PFSK-1 (cell line): Measurements from ENCODE around the gene BMP8B.

Source experiments
- POLR2AphosphoS5 ChIP-seq: IDR thresholded peaks from 2 replicates; pipeline ENCODE4 v1.6.1; 2012; ENCODE audit warnings: low read depth, mild to moderate bottlenecking, control low read depth, low read length, moderate library complexity
- SIN3A ChIP-seq: IDR thresholded peaks from 2 replicates; pipeline ENCODE4 v1.6.1; 2012; ENCODE audit warnings: mild to moderate bottlenecking, low read length, moderate library complexity, borderline replicate concordance; ENCODE audit not compliant: insufficient read depth
- TAF1 ChIP-seq: IDR thresholded peaks from 2 replicates; pipeline ENCODE4 v1.6.1; 2012; ENCODE audit warnings: low read length, control low read depth, borderline replicate concordance; ENCODE audit not compliant: insufficient read depth
- TF ChIP-seq, protein P1 (sequence below), 2 experiments: IDR thresholded peaks; 2 replicates each; pipeline versions ENCODE4 v1.6.1 to v1.8.0; 2011 to 2012; ENCODE audit warnings: low read depth in 2 of 2, low read length in 2 of 2, control low read depth in 1 of 2, inconsistent platforms in 1 of 2, mild to moderate bottlenecking in 1 of 2, moderate library complexity in 1 of 2; ENCODE audit not compliant: insufficient read depth in 1 of 2

DNA sequence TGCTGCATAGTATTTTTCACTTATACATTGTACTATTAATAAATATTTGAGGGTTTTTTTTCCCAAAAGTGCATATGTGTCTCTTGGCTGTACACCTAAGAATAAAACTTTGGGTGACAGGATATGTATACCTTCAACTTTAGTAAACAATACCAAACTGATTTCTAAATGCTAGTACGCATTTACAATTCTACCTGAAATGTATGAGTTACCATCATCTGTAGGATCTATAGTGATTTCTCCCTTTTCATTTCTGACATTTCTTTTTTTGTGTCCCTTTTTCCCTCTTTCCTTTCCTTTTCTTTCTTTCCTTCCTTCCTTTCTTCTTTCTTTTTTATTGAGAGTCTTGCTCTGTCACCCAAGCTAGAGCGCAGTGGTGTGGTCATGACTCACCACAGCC lies 16.7 kb upstream of the BMP8B start:
- TF ChIP-seq, protein P1, sequence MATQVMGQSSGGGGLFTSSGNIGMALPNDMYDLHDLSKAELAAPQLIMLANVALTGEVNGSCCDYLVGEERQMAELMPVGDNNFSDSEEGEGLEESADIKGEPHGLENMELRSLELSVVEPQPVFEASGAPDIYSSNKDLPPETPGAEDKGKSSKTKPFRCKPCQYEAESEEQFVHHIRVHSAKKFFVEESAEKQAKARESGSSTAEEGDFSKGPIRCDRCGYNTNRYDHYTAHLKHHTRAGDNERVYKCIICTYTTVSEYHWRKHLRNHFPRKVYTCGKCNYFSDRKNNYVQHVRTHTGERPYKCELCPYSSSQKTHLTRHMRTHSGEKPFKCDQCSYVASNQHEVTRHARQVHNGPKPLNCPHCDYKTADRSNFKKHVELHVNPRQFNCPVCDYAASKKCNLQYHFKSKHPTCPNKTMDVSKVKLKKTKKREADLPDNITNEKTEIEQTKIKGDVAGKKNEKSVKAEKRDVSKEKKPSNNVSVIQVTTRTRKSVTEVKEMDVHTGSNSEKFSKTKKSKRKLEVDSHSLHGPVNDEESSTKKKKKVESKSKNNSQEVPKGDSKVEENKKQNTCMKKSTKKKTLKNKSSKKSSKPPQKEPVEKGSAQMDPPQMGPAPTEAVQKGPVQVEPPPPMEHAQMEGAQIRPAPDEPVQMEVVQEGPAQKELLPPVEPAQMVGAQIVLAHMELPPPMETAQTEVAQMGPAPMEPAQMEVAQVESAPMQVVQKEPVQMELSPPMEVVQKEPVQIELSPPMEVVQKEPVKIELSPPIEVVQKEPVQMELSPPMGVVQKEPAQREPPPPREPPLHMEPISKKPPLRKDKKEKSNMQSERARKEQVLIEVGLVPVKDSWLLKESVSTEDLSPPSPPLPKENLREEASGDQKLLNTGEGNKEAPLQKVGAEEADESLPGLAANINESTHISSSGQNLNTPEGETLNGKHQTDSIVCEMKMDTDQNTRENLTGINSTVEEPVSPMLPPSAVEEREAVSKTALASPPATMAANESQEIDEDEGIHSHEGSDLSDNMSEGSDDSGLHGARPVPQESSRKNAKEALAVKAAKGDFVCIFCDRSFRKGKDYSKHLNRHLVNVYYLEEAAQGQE (IDR thresholded peaks at IDR 0.05; ENCODE audit: insufficient read depth in 1 of 2, low read depth in 2 of 2, low read length in 2 of 2) = no peak
- TF ChIP-seq POLR2AphosphoS5 = no peak
- TF ChIP-seq TAF1 = no peak
- no peak for TF ChIP-seq SIN3A
